Hindlimb muscle (tissue), 1 donor: ENCODE measurements around the gene TMEM14A. TPM values are rescaled to one million over a fixed set of nuclear protein-coding genes. Genes with fewer than 3 reads are reported as not detected.
"Not testable (repeated sequence)": the region's sequence is repeated elsewhere in the genome, so short reads cannot be mapped to it uniquely, and the experiment has no call there.

ENCODE experiments used
- DNase-seq: peaks from one replicate; pipeline ENCODE4 v3.0.0-alpha.2; 2013
- polyA plus RNA-seq: library from polyadenylated mRNA; unstranded; fragments of 120-200 nt; gene quantifications from one replicate; pipeline ENCODE4 v1.2.1, GENCODE V29; 2013; ENCODE audit not compliant: insufficient read length

Gene TMEM14A, protein sequence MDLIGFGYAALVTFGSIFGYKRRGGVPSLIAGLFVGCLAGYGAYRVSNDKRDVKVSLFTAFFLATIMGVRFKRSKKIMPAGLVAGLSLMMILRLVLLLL
- polyA plus RNA-seq: 13.4 TPM

DNA sequence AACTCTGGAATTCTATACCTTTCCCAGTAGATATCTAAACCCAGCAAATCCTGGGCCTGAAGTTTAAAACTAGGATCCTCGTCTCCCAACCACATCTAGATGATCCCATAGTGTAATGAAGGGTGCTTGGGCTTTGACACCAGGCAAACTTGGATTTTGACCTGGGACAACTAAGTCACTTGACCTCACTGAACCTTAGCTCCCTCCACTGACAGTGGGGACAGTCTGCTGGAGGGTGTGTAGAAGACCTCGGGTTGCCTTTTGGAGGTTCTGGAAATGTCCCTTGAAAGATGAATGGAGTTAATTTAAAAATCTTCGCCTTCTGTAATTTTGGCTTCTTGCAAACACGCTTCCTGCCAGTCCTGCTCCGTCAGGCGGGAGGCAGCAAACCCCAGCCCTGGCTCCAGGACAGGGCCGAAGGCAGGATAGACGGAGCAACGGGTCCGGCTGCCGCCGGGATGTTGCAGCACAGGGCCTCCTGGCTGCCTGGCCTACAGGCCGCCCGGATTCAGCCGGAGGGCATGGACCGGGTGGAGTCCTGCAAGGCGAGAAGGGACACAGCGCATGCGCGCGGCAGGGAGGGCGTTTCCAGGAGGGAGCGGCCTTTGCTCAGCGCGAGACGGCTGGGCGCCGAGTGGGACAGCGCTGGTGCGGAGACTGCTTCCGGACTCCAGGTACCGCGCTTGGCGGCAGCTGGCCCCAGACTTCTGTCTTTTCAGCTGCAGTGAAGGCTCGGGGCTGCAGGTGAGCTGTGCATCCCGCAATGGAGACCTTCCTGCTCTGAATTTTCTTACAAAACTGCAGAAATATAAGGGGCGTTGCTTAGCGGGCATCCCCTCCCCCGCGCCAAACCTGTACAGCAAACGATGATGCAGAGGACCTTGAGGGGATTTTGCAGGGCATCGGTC lies at the start of gene TMEM14A:
Gene TMEM14A (plus strand): TSS at position 612 of the 908 bp plus-strand sequence. CDS start 5,990 bp downstream, outside the sequence.
- peak; percentile 92 for DNase-seq

DNA sequence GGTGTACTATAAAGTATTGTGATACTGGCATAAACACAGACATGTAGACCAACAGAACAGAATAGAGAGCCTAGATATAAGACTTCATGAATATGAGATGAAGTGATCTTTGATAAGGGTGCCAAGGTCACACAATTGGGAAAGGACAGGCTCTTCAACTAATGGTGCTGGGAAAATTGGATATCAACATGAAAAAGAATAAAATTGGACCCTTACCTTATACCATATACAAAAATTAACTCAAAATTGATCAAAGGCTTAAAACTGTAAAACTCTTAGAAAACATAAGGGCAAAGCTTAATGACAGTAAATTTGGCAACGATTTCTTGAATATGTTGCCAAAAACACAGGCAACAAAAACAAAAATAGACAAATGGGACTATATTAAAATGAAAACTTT lies 49.3 kb upstream of the TMEM14A start:
- DNase-seq: no peak

DNA sequence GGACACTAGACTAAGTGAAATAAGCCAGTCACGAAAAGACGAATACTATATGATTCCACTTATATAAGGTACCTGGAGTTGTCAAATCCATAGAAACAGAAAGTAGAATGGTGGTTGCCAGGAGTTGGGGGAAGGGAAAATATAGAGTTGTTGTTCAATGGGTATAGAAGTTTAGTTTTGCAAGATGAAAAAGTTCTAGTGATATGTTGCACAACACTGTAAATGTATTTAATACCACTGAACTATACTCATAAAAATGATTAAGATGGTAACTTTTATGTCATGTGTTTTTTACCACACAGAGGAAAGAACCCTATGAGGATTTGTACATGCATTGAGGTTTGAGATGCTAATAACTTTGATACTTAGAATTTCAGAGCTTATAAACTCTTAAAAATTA lies 48.1 kb upstream of the TMEM14A start:
- no peak for DNase-seq

DNA sequence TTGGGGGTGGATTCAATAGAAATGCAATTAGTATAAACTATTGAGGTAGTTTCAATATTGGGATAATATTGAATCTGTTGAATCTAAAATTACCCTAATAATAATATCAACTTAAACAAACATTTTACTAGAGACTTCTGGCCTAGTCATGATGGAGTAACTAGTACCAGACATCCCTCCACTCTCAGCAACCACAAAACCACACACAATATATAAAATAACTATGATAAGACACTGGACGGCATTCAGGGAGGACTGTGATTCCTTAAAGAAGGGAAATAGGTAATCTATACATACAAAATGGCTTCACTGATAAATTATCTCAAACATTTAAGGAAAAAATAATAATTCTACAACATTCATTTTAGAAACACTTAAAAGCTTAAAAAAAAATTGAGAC lies 38.9 kb upstream of the TMEM14A start:
- no peak for DNase-seq

DNA sequence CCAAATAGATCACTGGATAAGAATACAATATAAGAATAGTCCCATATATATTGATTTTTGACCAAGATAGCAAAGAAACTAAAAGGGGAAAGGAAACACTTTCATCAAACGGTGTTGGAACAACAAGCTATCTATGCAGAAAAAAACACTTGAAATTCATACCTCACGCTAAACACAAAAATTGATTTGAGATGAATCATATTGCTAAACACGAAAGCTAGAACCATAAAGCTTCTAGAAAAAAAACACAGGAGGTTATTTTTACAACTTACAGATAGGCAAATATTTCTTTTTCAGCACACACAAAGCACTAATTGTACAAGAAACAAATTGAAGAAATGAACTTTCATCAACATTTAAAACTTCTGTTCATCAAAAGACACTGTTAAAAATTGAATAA lies 36.7 kb upstream of the TMEM14A start:
- no peak for DNase-seq

DNA sequence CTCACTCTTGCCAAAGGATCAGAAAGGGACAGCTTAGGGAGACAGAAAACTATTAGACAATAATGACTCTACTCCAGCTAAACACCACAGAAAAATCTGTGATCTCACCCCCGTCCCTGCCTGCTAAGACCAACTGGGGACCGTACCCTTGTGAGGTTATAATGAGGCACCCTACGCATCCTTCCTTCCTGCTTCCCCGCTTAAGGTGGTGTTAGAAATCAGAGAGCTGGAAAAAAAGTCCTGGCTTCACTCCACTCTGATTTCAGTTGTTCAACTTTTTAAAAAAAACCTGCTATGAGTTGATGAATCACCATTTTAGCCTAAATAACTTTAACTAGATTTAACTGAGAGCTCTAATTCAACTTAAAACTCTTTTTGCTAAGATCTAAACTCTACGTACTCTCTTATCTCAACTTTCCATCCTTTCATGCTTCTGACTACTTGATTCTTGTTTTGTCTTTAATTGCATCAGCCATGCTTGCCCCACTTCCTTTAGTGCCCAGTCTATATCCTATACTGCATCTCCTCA lies 35.8 kb upstream of the TMEM14A start:
- DNase-seq: no peak

DNA sequence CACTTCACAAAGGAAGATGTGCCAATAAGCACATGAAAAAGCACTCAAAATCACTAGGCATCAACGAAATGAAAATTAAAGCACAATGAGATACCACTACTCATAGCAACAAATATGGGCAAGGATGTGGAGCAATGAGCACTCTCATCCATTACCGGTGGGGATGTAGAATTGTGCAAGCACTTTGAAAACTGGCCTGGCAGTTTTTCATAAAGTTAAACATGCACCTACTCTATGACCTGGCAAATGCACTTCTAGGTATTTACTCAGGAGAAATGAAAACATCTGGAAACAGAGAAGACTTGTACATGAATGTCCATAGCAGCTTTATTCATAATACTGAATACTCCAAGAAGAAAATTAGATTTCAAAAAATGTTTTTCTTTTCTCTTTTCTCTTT lies 34.1 kb upstream of the TMEM14A start:
- no peak for DNase-seq

DNA sequence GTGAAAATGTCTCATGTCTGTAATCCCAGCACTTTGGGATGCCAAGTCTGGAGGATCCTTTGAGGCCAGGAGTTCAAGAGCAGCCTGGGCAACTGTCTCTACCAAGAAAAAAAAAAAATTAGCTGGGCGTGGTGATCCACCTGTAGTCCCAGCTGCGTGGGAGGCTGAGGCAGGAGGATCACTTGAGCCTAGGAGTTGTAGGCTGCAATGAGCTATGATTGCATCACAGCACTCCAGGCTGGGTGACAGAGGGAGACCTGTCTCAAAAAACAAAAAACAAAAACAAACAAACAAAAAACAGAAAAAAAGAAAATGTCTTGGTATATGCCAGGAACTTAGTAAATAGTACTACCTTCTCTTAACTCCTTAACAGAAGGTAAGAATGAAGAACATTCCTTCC lies 31.4 kb upstream of the TMEM14A start:
- DNase-seq: no peak

DNA sequence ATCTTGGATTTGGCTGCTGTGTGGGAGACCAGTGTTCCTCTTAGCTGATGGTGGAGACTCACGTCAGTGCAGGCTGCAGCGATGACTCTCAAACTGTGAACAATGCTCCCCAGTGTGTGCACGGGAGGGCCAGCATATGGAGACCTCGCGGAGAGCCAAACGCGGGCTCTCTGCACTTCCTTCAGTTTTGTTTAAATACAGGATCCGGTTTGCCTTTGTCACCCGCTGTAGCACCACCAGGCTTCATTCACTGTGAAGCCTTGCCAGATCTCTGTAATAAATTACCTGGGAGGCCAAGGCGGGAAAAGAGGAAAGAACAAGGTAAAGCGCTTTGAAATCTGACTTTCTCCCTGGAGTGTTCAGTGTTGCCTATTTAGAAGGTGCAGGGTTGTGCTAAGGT lies 30.7 kb upstream of the TMEM14A start:
- no peak for DNase-seq

DNA sequence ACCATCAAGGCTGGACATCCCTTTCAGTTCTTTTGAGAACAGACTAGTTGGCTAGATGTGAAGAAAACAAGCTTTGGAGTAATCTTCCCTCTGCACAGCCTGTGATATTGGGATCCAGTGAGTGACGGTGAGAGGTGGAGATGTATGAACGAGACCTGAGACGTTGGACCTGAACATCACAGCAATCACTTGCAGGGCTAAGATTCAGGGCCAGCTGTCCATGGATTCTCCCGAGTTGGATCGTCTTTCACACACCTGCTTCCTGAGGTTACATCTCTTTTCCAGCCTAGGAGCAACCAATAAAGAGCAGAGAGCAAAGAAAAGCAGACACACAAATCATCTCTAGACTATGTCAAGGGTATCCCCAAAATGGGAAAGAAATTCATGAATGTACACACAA lies 30.0 kb upstream of the TMEM14A start:
- no peak for DNase-seq

DNA sequence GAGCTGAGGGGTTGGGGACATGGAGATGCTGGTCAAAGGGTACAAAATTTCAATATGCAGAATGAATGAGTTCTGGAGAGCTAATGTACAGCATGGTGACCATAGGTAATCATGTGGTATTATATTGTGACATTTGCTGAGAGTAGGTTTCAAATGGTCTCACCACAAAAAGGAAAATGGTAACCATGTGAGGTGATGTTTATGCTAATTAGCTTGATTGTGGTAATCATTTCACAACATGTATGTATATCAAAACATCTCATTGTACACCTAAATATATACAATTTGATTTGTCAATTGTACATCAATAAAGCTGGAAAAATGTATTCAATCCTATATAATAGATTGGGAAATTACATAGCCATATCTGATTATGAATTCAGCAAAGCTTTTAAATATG lies 29.5 kb upstream of the TMEM14A start:
- no peak for DNase-seq

DNA sequence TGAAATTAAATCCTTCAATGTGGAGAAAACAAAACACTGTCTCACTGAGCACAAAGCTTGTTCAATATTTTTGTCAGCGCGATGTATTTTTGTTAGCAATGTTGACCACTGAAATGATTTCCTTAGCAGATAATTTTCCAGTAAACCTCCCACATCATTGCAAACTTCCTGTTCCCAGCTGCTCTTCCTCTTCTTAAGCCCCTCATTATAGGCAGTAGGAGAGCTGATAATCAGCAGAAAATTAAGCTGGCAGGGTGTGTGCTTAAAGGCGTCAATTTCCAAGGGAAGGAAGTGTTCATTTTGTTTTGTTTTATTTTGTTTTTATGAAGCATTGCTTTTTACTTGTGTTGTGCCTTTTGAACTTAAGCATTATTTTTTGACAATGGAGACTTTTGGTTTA lies 29.1 kb upstream of the TMEM14A start:
- no peak for DNase-seq

DNA sequence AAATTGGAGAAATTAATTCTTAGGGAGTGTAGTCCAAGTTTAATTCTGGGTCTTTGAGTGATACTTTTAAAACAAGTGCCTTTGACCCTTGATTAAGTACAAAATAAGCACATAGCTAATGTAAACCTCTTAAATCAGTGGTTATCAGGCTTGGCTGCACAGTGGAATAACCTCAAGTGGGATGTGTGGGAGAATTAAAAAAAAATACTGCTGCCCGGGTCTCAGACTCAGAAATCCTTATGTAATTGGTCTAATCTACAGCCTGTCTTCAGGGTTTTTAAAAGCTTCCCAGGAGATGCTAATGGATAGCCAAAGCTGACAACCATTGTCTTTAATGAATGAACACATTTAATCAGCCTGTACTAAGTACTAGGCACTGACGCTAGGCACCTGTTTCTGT lies 28.5 kb upstream of the TMEM14A start:
- DNase-seq: no peak

DNA sequence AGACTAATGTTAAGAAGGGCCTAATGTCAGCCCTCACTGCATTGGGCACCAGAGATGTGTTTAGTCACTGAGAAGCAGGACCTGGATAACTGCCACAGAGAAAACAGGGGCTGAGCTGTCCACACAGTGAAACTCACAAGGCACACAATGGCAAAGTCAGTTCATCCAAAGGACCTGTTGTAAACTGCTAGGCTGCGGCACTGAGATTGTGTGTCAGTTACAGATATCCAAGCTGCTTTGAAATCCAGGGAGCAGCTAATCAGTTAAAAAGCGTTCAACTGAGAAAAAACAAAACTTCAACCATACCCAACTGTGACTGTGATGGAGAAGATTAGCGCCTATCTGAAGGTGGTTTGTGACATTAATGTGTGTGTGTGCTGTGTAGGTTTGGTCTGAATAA lies 27.8 kb upstream of the TMEM14A start:
- DNase-seq: no peak

DNA sequence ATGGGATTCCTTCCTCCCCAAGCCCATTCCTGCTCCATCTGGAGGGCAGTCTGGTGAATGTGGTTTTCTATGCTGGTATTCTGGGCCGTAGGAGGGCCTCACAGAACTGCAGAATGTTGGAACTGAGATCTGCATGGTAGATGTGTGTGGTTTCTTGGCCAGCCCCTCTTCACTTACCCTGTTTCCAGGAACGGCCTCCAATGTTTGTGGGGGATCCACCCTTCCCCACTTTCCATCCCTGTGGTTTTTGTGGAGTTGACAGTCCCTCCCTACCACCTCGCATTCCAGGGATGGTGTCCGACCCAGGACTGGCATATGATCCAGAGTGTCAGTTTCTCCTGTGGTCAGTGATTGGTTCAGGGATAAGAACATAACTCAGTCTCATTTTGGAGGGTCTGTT lies 26.7 kb upstream of the TMEM14A start:
- DNase-seq: no peak

DNA sequence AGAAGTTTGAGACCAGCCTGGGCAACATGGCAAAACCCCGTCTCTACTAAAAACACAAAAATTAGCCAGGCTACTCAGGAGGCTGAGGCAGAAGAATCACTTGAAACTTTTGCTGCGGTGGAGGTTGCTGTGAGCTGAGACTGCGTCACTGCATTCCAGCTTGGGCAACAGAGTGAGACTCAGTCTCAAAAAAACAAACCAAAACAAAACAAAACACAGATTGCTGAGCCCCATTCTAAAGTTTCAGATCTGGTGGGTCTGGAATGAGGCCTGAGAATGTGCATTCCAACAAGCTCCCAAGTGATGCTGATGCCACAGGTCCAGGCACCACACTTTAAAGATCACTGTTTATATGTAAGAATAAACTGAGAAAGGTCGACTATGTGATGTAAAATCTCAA lies 24.9 kb upstream of the TMEM14A start:
- no peak for DNase-seq

DNA sequence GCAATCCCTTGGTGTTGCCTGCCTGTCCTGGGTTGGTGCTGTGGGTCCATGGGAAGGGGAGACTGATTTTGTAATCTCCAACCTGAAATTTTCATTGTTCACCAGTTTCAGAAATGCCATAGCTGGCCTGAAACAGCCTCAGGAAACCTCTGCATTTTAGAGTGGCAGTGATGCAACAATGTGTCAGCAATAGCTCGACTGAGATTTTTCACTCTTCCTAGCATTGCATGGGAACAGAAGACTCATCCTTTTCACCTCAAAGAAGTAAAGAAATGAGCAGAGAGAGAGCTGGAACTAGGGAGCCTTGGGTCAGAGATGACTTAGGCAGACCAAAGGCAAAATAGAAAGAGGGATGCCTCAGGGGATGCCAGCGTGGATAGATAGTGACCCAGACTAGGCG lies 23.7 kb upstream of the TMEM14A start:
- DNase-seq: no peak

DNA sequence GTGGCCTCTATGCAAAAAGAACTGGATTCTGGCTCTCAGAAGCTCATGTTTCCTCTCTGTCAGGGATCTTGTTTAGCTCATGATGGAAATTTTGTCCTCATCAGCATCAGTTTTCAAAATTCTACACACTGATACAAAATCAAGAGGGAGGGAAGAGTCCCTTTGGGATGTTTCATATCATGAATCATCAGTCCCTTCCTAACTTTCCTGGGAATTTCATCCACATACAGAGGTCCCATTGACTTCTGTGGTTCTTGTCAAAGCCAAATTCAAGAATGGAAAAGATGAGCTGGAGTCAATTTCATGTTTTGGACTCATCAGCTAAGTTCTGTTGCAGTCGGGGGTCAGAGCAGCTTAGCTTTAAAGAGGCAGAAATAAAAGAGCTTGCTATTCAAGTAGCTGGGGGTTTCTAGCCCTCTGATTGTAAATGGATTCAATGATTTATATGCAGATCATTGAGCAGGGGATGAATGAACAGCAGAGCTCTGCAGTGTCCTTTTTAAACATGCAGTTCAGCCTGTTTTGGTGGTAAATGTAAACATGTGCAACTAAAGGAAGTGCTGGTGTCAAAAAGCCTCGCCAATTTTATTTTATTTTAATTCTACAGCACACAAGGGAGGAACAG lies 21.3 kb upstream of the TMEM14A start:
- DNase-seq: peak; percentile 45

DNA sequence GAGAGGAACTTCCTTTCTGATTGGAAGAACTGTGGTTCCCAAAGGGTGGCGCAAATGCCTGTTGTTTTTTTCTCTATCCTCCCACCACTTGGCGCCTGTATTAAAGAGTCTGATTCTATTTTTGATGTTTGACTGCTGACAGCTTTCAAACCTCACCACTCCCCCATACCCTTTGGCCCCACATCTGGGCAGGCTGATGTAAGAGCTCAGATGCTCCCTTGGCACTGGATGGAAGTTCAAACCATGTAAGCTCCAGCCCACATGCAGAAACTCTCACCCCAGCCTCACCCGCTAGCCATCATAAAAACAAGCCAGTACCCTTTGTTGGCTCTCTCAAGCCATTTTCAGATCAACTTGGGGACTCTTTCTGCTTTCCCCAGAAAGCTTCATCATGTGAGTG lies 20.0 kb upstream of the TMEM14A start:
- no peak for DNase-seq

DNA sequence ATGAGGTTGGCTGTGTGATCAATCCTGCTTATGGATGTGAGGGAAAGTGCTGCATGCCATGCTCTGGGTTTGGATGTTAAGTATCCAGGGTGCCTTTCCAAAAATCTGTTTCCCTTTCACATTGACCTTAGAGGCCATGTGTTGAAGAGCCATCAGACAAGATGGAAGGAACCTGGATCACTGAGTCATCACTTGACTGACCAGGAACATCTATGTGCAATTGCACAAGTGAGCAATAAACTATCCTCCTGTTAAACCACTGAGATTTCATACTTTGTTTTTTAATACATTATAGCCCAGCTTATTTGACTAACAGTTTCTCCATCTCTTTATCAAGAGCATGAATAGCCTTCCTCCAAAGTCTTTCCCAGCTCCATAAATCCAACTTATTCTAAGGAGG lies 17.8 kb upstream of the TMEM14A start:
- no peak for DNase-seq

DNA sequence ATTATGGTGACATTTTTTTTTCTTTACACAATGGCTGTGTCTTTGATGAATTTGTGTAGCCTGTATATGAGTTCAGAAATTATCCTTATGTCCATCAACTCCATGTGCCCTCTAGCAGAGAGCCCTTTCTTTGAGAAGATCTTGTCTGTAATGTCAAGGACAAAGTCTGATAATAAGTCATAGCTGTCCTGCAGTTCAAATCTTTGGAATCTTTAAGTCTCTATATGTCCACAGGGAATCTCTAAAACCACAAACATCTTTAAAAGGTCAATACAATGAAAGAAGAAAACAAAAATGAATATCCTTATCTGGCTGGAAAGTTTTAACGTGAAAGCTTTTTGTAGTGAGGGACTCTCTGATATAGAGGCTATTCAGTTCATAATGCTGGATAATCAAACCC lies 16.9 kb upstream of the TMEM14A start:
- DNase-seq: no peak

DNA sequence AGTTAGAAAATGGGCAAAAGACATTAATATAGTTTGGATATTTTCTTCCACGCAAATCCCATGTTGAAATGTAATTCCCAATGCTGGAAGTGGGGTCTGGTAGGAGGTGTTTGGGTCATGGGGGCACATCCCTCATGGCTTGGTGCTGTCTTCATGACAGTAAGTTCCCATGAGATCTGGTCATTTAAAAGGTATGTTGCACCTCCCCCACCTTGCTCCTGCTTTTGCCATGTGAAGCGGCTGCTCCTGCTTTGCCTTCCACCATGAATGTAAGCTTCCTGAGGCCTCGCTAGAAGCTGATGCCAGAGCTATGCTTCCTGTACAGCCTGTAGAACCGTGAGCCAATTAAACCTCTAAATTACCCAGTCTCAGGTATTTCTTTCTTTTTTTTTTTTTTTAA lies 16.3 kb upstream of the TMEM14A start:
- DNase-seq: no peak

DNA sequence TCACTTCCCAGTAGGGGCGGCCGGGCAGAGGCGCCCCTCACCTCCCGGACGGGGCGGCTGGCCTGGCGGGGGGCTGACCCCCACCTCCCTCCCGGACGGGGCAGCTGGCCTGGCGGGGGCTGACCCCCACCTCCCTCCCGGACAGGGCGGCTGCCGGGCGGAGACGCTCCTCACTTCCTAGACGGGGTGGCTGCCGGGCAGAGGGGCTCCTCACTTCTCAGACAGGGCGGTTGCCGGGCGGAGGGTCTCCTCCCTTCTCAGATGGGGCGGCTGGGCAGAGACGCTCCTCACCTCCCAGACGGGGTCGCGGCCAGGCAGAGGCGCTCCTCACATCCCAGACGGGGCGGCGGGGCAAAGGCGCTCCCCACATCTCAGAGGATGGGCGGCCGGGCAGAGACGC lies 15.0 kb upstream of the TMEM14A start:
- DNase-seq: not testable (repeated sequence)

DNA sequence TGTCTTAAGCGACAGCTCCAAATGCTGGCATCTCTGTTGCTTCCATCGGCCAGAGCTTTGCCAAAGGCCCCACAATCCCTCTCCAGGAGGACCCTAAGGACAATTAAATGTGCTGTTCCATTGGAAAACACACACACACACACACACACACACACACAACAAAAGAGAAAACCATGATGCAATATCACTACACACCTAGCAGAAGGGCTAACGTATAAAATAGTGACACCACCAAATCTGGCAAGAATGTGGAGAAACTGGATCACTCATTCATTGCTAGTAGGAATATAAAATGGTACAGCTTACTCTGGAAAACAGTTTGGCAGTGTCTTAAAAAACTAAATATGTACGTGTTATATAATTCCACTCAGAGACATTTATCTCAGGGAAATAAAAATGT lies 13.0 kb upstream of the TMEM14A start:
- DNase-seq: no peak
